Measurements from ENCODE around the gene WNT7A.

Gene WNT7A

DNA sequence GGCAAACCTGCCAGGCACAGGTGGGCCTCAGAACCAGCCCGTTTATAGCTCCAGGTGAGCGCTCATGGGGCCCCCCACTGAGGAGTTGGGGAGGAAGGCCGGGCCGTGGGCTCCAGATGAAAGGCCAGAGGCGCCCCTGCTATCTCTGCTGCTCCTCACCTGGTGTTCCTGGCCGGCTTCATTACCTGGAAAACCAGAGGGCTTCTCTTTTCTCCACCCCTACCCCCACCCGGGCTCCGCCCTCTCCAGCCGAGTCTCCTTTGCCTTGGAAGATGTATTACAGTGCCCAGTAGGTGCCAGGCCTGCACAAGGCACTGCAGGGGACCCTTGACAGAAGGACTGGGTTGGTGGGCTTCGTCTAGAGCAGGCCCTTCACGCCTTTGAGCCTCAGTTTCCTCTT, 111.4 kb downstream of the WNT7A start:
- no peak for FAIRE-seq

DNA sequence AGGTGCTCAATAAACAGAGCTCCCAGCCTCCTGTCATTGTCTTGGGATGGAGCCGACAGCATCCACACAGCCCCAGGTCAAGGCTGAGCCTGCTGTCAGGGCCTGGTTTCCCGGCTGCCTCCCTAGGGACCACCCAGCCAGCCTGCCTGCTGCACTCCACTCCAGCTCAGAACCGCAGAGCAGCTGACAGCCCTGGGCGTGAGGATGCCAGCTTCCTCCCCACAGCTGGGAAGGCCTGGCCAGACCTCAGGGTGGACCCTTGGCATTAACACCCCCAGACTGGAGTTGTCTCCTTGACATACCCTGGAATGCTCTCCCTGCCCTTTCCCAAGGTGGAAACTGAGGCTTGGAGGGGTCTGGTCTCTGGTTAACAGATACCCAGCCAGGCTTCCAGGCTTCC, 112.0 kb downstream of the WNT7A start:
- FAIRE-seq = no peak

DNA sequence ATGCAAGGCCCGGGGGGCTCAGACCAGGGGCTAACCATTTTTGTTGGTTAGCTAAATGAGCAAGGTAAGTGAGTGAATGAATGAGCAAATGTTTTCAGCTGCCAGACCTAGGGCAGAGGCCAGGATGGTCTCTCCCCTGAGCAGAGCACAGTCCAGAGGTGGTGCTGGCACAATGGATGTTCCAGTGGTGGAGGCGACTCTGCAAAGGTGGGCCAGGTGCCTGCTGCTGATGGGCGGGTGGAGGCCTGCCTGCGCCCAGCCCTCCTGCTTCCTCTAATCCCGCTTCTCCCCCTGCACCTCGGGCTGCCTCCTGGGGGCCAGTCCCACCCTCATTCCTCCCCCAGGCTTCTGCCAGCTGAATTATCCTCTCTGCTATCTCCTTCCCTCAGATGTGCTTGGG, 112.8 kb downstream of the WNT7A start:
- no peak for FAIRE-seq
